Activated CD4-positive, alpha-beta T cell treated with anti-CD3 and anti-CD28 coated beads for 36 hours (primary cell): ENCODE measurements around the gene MAP3K12. TPM values are rescaled to one million over a fixed set of nuclear protein-coding genes. Genes with fewer than 3 reads are reported as not detected.

Experiments
- ATAC-seq: fragments of 200-7000 bp; cut with Tn5 transposase; one replicate; pipeline ENCODE4 v1.10.0; 2021; ENCODE audit warnings: mild to moderate bottlenecking, moderate library complexity
- CTCF ChIA-PET: fragments of 350-600 bp; sonication (Branson Sonifier 250); formaldehyde crosslinking; loops from one replicate; lab custom pipeline; 2021; ENCODE audit warnings: antibody characterized with exemption; lab: Charles Lee
- POLR2A ChIA-PET: fragments of 350-600 bp; sonication (Branson Sonifier 250); formaldehyde crosslinking; loops from one replicate; lab custom pipeline; 2021; ENCODE audit warnings: antibody characterized with exemption, inconsistent platforms; lab: Charles Lee
- DNase-seq: peaks from one replicate; pipeline ENCODE4 v3.0.0-alpha.2; 2020
- H3K27ac Mint-ChIP-seq: one replicate; pipeline ENCODE4 v1.8.0; 2021; ENCODE audit warnings: mixed read lengths
- H3K27me3 Mint-ChIP-seq: one replicate; pipeline ENCODE4 v1.8.0; 2021; ENCODE audit warnings: mixed read lengths
- H3K36me3 Mint-ChIP-seq: one replicate; pipeline ENCODE4 v1.8.0; 2021; ENCODE audit warnings: low read depth, mixed read lengths
- H3K4me1 Mint-ChIP-seq: one replicate; pipeline ENCODE4 v1.8.0; 2021; ENCODE audit warnings: mixed read lengths
- H3K4me3 Mint-ChIP-seq: one replicate; pipeline ENCODE4 v1.8.0; 2021; ENCODE audit warnings: mild to moderate bottlenecking, moderate library complexity, mixed read lengths
- H3K9me3 Mint-ChIP-seq: one replicate; pipeline ENCODE4 v1.8.0; 2021; ENCODE audit warnings: low read depth, mixed read lengths
- intact Hi-C, 2 experiments: fragments of 100-400 bp; cut with DNase I in 1 of 2; cut with micrococcal nuclease in 1 of 2; formaldehyde crosslinking; loops; one replicate each; pipeline versions ENCODE4 v1.14.2 to v1.15.1; 2022 to 2024; cut with DNase I, micrococcal nuclease
- total RNA-seq, 2 experiments: library from RNA; stranded (reverse); gene quantifications; one replicate each; pipeline ENCODE4 v1.2.3, GENCODE V29; 2021

Gene MAP3K12
- total RNA-seq, 2 experiments from 2014 or later, result 12.6 to 13.8 TPM

GRCh38 chr12:53508534-53509170, 9.4 kb upstream of the MAP3K12 start:
- Mint-ChIP-seq H3K36me3 (peaks cover 4% of the 10 kb centered on the region), H3K9me3 (no peaks in the 10 kb centered on the region), H3K27me3 (no peaks in the 10 kb centered on the region), H3K4me3 (no peak overlapping the region), H3K4me1 (peaks cover 7% of the 10 kb centered on the region), H3K27ac (peak overlapping the region; percentile 47)
- DNase-seq (peak; percentile 92), ATAC-seq (peak; percentile 99)
- intact Hi-C loops, result loop anchor here (1.0 to 2.0 kb wide), 5 partner anchors 87 to 184 kb away; no protein-coding TSS in a partner anchor
- ChIA-PET POLR2A (interaction anchor here (0.9 to 1.4 kb wide), 5 partner anchors 9 to 184 kb away, joined by 3 to 6 read pairs (median 3); no protein-coding TSS in a partner anchor), CTCF (interaction anchor here (0.6 to 4.3 kb wide), 48 partner anchors 8 to 713 kb away, joined by 3 to 44 read pairs (median 4); partner anchors contain the start of genes AAAS, ATP5MC2, MYG1 and PFDN5)

- DNase-seq (no peak), ATAC-seq (no peak)
- POLR2A ChIA-PET, result interaction anchor here (0.5 kb wide), 1 partner anchor 40 kb away, joined by 5 read pairs; no protein-coding TSS in a partner anchor
- Mint-ChIP-seq H3K27ac (peak overlapping the region; percentile 37), H3K9me3 (no peaks in the 10 kb centered on the region), H3K27me3 (no peaks in the 10 kb centered on the region), H3K4me1 (peaks cover 14% of the 10 kb centered on the region), H3K36me3 (peaks cover 4% of the 10 kb centered on the region), H3K4me3 (no peak overlapping the region)
- intact Hi-C loops, result no loop called here
- CTCF ChIA-PET, result interaction anchor here (1.4 to 4.3 kb wide), 5 partner anchors 32 to 186 kb away, joined by 3 to 44 read pairs (median 17); partner anchors contain the start of gene AAAS
Observed at GRCh38 chr12:53507603-53507885, 8.3 kb upstream of the MAP3K12 start.

GRCh38 chr12:53506881-53507602, 7.8 kb upstream of the MAP3K12 start, which contains the start of gene NPFF:
NPFF (minus strand) TSS chr12:53507484; CDS start chr12:53507474, 10 bp downstream.
- Mint-ChIP-seq H3K27ac (peak within 1 kb of the TSS; percentile 37), H3K27me3 (no peaks in the 10 kb centered on the region), H3K9me3 (no peaks in the 10 kb centered on the region), H3K4me1 (peaks cover 16% of the 10 kb centered on the region), H3K4me3 (no peak within 1 kb of the TSS), H3K36me3 (peaks cover 4% of the 10 kb centered on the region)
- DNase-seq (no peak), ATAC-seq (no peak)
- intact Hi-C loops, result no loop called here
- ChIA-PET POLR2A (interaction anchor here (0.5 kb wide), 1 partner anchor 39 kb away, joined by 5 read pairs; no protein-coding TSS in a partner anchor), CTCF (interaction anchor here (1.0 to 4.3 kb wide), 5 partner anchors 31 to 186 kb away, joined by 3 to 44 read pairs (median 13); partner anchors contain the start of gene AAAS)

GRCh38 chr12:53506450-53506785, 7.2 kb upstream of the MAP3K12 start:
- Mint-ChIP-seq H3K4me3 (no peak overlapping the region), H3K27me3 (no peaks in the 10 kb centered on the region), H3K36me3 (peaks cover 4% of the 10 kb centered on the region), H3K9me3 (no peaks in the 10 kb centered on the region), H3K27ac (no peak overlapping the region), H3K4me1 (peaks cover 20% of the 10 kb centered on the region)
- intact Hi-C loops, result no loop called here
- DNase-seq (no peak), ATAC-seq (no peak)
- POLR2A ChIA-PET, result no interaction called here
- CTCF ChIA-PET, result interaction anchor here (0.9 to 1.0 kb wide), 2 partner anchors 154 to 161 kb away, joined by 3 to 4 read pairs; no protein-coding TSS in a partner anchor

- H3K27me3 Mint-ChIP-seq, result no peaks in the 10 kb centered on the region
- no peaks in the 10 kb centered on the region for H3K9me3 Mint-ChIP-seq
- DNase-seq (no peak), ATAC-seq (no peak)
- CTCF ChIA-PET, result interaction anchor here (0.6 to 2.0 kb wide), 5 partner anchors 9 to 160 kb away, joined by 3 to 5 read pairs (median 3); no protein-coding TSS in a partner anchor
- H3K36me3 Mint-ChIP-seq, result peaks cover 4% of the 10 kb centered on the region
- peaks cover 20% of the 10 kb centered on the region for H3K4me1 Mint-ChIP-seq
- no peak overlapping the region for H3K27ac Mint-ChIP-seq
- POLR2A ChIA-PET, result no interaction called here
- intact Hi-C loops, result no loop called here
- no peak overlapping the region for H3K4me3 Mint-ChIP-seq
Observed at GRCh38 chr12:53505555-53506449, 6.5 kb upstream of the MAP3K12 start.

- peaks cover 4% of the 10 kb centered on the region for H3K36me3 Mint-ChIP-seq
- H3K4me1 Mint-ChIP-seq, result peaks cover 21% of the 10 kb centered on the region
- intact Hi-C loops, result no loop called here
- H3K4me3 Mint-ChIP-seq, result no peak overlapping the region
- no peaks in the 10 kb centered on the region for H3K27me3 Mint-ChIP-seq
- no peak for DNase-seq
- ChIA-PET CTCF (interaction anchor here (0.6 to 2.0 kb wide), 3 partner anchors 10 to 184 kb away, joined by 3 to 5 read pairs (median 5); partner anchors contain the start of gene AAAS), POLR2A (interaction anchor here (0.6 kb wide), 1 partner anchor 277 kb away, joined by 3 read pairs; no protein-coding TSS in a partner anchor)
- no peak for ATAC-seq
- H3K27ac Mint-ChIP-seq, result no peak overlapping the region
- no peaks in the 10 kb centered on the region for H3K9me3 Mint-ChIP-seq
Observed at GRCh38 chr12:53505086-53505485, 5.8 kb upstream of the MAP3K12 start.

GRCh38 chr12:53504004-53504920, 5.0 kb upstream of the MAP3K12 start:
- ATAC-seq, result no peak
- peaks cover 4% of the 10 kb centered on the region for H3K36me3 Mint-ChIP-seq
- ChIA-PET POLR2A (interaction anchor here (0.6 kb wide), 1 partner anchor 276 kb away, joined by 3 read pairs; no protein-coding TSS in a partner anchor), CTCF (interaction anchor here (0.5 to 2.0 kb wide), 6 partner anchors 11 to 183 kb away, joined by 3 to 5 read pairs (median 3); partner anchors contain the start of gene AAAS)
- intact Hi-C loops, result no loop called here
- DNase-seq, result no peak
- no peak overlapping the region for H3K4me3 Mint-ChIP-seq
- peaks cover 25% of the 10 kb centered on the region for H3K4me1 Mint-ChIP-seq
- no peaks in the 10 kb centered on the region for H3K9me3 Mint-ChIP-seq
- H3K27me3 Mint-ChIP-seq, result no peaks in the 10 kb centered on the region
- no peak overlapping the region for H3K27ac Mint-ChIP-seq

- H3K36me3 Mint-ChIP-seq, result peaks cover 4% of the 10 kb centered on the region
- peak; percentile 6 for DNase-seq
- intact Hi-C loops, result no loop called here
- ATAC-seq, result no peak
- H3K27ac Mint-ChIP-seq, result no peak overlapping the region
- peak overlapping the region; percentile 10 for H3K4me3 Mint-ChIP-seq
- H3K4me1 Mint-ChIP-seq, result peaks cover 27% of the 10 kb centered on the region
- no peaks in the 10 kb centered on the region for H3K9me3 Mint-ChIP-seq
- ChIA-PET CTCF (interaction anchor here (0.7 to 1.7 kb wide), 3 partner anchors 26 to 182 kb away, joined by 3 to 5 read pairs (median 3); partner anchors contain the start of gene AAAS), POLR2A (no interaction called here)
- H3K27me3 Mint-ChIP-seq, result no peaks in the 10 kb centered on the region
Observed at GRCh38 chr12:53502983-53503728, 3.9 kb upstream of the MAP3K12 start.

- no peak for DNase-seq
- Mint-ChIP-seq H3K36me3 (peaks cover 4% of the 10 kb centered on the region), H3K9me3 (no peaks in the 10 kb centered on the region), H3K4me1 (peaks cover 31% of the 10 kb centered on the region), H3K4me3 (peak overlapping the region; percentile 81), H3K27ac (peak overlapping the region; percentile 93), H3K27me3 (no peaks in the 10 kb centered on the region)
- POLR2A ChIA-PET, result interaction anchor here (1.1 kb wide), 1 partner anchor 9 kb away, joined by 4 read pairs; no protein-coding TSS in a partner anchor
- intact Hi-C loops, result no loop called here
- no peak for ATAC-seq
- CTCF ChIA-PET, result no interaction called here
Observed at GRCh38 chr12:53502331-53502730, 3.1 kb upstream of the MAP3K12 start.
